Bronchial epithelial cell (primary cell): ENCODE results near the gene P3H3. TPM values are rescaled to one million over a fixed set of nuclear protein-coding genes. Genes with fewer than 3 reads are reported as not detected.

Experiments used
- DNase-seq: peaks from one replicate; pipeline ENCODE4 v3.0.0-alpha.2; 2010; ENCODE audit warnings: low read depth
- FAIRE-seq: peaks from 2 replicates; lab custom pipeline; 2011; peaks lifted over from hg19 to GRCh38; lab: Jason Lieb, UNC
- H3K27me3 ChIP-seq: 2 replicates; pipeline ENCODE4 v1.5.1; 2011; ENCODE audit warnings: low read length; ENCODE audit not compliant: control insufficient read depth, insufficient read depth
- H3K36me3 ChIP-seq: 2 replicates; pipeline ENCODE4 v1.5.1; 2011; ENCODE audit warnings: low read length; ENCODE audit not compliant: control insufficient read depth, insufficient read depth
- H3K4me3 ChIP-seq: 2 replicates; pipeline ENCODE4 v1.5.1; 2011; ENCODE audit warnings: mild to moderate bottlenecking, low read depth, low read length, control low read depth
- total RNA-seq: library from RNA; depleted of rRNA; stranded (reverse); fragments of >200 nt; gene quantifications from 2 replicates; pipeline ENCODE4 v1.2.1, GENCODE V29; 2014
- TF ChIP-seq, protein P1 (sequence below): IDR thresholded peaks from 2 replicates; pipeline ENCODE4 v1.5.1; 2011; ENCODE audit warnings: mild to moderate bottlenecking, moderate library complexity, low read length, control low read depth, inconsistent platforms; ENCODE audit not compliant: insufficient read depth, severe bottlenecking

P3H3 gene
- total RNA-seq, 1 donor from 2014 or later: 20.0 TPM

DNA sequence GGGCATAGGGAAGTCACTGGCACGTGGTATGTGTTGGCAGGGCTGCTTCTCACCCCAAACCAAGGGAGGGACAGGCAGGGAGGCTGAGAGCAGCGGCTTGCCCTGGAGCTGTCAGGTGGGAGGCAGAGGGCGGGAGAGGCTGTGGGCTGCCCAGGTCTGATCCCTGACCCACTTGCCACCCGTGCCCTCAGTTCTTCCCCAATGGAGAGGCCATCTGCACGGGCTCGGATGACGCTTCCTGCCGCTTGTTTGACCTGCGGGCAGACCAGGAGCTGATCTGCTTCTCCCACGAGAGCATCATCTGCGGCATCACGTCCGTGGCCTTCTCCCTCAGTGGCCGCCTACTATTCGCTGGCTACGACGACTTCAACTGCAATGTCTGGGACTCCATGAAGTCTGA lies 17.2 kb downstream of the P3H3 start:
- no peak for DNase-seq
- TF ChIP-seq, protein P1, sequence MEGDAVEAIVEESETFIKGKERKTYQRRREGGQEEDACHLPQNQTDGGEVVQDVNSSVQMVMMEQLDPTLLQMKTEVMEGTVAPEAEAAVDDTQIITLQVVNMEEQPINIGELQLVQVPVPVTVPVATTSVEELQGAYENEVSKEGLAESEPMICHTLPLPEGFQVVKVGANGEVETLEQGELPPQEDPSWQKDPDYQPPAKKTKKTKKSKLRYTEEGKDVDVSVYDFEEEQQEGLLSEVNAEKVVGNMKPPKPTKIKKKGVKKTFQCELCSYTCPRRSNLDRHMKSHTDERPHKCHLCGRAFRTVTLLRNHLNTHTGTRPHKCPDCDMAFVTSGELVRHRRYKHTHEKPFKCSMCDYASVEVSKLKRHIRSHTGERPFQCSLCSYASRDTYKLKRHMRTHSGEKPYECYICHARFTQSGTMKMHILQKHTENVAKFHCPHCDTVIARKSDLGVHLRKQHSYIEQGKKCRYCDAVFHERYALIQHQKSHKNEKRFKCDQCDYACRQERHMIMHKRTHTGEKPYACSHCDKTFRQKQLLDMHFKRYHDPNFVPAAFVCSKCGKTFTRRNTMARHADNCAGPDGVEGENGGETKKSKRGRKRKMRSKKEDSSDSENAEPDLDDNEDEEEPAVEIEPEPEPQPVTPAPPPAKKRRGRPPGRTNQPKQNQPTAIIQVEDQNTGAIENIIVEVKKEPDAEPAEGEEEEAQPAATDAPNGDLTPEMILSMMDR: no peak
- peaks cover 4% of the 10 kb centered on the region for H3K36me3 ChIP-seq
- no peak overlapping the region for H3K4me3 ChIP-seq
- no peaks in the 10 kb centered on the region for H3K27me3 ChIP-seq
- FAIRE-seq: peak; percentile 18

DNA sequence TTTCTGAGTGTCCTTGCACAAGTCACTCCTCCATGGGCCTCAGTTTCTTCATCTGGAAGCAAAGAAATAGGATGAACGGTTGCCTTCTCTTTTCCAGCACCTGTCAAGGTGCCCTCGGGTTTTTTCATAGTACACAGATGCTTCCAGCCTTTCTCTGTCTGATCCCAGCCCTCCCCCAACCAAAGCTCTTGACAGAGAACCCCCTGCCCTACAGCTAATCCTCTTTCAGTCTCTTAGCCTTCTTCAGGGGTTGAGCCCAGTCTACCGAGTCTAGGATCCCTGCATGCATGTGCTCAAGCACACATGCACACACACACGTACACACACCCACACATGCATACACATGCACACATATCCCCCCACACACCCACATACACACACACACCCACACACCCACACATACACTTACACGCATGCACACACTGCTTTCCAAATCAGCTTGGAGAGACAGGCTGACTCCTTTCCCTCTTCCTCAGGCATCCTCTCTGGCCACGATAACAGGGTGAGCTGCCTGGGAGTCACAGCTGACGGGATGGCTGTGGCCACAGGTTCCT lies 18.2 kb downstream of the P3H3 start:
- TF ChIP-seq, protein P1: no peak
- Histone ChIP-seq H3K4me3 (no peak overlapping the region), H3K36me3 (peaks cover 4% of the 10 kb centered on the region), H3K27me3 (no peaks in the 10 kb centered on the region)
- no peak for DNase-seq
- FAIRE-seq: no peak

DNA sequence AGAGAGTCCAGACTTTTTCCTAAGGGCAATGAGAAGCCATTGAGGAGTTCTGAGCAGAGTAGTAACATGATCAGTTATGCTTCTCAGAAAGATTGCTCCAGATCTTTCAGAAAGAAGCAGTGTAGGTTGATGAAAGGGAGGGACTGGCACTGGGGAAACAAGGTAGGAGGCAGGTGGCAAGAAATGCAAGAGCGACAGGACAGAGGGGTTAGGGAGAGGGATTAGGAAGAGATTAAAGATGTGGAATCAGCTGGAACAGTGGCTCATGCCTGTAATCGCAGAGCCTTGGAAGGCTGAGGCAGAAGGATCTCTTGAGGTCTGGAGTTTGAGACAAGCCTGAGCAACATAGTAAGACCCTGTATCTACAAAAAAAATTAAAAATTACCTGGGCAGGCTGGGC lies 19.5 kb downstream of the P3H3 start:
- peaks cover 4% of the 10 kb centered on the region for H3K36me3 ChIP-seq
- TF ChIP-seq, protein P1: no peak
- no peak for FAIRE-seq

DNA sequence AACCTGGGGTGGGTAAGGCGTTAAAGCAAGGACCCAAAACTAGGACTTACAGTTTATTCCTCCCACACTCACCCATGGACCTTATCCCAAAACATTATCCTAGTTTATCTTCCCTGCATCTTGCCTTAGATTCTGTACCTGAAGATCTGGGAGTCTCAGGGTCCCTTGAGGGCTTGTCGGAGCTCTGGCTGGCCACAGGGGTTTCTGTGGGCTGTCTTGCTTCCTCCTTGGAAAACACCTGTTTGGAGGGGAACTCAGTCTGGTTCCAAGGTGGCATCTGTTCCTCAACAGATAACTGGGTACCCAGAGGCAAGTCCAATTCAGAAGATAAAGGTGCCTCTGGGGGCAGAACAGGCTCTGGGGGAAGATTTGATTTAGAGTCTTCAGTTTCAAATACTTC lies 21.2 kb downstream of the P3H3 start:
- H3K4me3 ChIP-seq: no peak overlapping the region
- peaks cover 4% of the 10 kb centered on the region for H3K36me3 ChIP-seq
- H3K27me3 ChIP-seq: no peaks in the 10 kb centered on the region
- FAIRE-seq: no peak
- TF ChIP-seq, protein P1: no peak
- no peak for DNase-seq

More for the DNA sequence above, 19.5 kb downstream of the P3H3 start:
- DNase-seq: no peak
- Histone ChIP-seq H3K4me3 (no peak overlapping the region), H3K27me3 (no peaks in the 10 kb centered on the region)

DNA sequence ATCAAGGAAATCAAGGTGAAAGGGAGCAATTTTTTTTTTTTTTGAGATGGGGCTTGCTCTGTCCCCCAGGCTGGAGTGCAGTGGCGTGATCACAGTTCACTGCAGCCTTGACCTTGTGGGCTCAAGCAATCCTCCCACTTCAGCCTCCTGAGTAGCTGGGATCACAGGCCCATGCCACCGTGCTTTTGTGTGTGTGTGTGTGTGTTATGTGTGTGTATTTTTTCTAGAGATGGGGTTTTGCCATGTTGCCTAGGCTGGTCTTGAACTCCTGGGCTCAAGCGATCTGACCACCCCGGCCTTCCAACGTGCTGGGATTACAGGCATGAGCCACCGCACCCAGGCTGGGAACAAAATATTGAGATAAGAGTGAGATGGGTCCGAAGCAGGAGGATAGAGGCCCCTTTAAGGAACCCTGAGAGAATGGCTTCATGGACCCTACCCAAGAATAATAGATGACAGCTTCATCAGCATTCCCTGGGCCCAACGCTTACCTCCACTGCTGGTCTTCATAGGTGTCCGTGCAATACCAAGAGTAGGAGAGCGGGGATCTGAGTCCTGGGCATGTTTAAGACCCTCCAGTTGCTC lies 21.9 kb downstream of the P3H3 start:
- TF ChIP-seq, protein P1: no peak
- no peak for FAIRE-seq

DNA sequence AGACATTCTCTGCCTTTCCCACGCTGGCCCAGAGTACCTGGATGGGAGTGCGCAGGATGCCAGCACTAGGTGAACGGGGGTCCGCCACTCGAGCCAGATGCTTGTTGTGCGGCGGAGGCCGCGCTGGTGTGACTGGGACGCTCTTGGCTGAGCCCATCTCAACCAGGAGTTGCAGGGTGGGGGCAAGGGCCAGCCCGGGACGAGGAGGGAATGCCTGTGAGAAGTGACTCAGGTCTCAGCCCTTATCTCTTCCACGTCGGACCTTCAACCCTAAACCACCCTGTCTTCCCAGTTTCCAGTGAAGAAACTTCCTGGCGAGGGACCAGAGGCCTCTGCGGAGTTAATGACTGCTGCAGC lies 22.6 kb downstream of the P3H3 start:
- DNase-seq: no peak
- H3K27me3 ChIP-seq: no peaks in the 10 kb centered on the region
- TF ChIP-seq, protein P1: no peak
- no peak for FAIRE-seq
- H3K36me3 ChIP-seq: peaks cover 3% of the 10 kb centered on the region
- H3K4me3 ChIP-seq: peak overlapping the region; percentile 79

More for the DNA sequence above, 21.9 kb downstream of the P3H3 start:
- no peak overlapping the region for H3K4me3 ChIP-seq
- no peak for DNase-seq
- H3K27me3 ChIP-seq: no peaks in the 10 kb centered on the region
- H3K36me3 ChIP-seq: peaks cover 4% of the 10 kb centered on the region
